ENCODE results near the gene MARCHF9.

Gene MARCHF9

DNA sequence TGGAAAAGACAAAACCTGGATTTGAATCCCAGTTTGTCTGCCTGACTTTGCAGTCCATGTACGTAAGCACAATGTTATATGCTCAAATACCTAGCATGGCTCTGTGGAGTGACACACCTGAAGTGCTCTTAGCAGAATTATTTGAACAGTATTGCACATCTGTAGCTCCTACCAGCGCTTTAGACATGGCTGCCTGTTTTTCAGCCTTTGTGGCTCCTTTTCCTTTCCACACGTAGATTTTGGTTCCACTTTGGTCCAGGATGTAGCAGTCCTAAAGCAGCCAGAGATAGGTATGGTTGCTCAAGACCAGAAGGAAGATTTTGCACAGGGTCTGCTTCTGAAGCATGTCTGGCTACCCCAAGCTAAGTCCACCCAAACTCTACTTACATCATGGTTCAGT is 54.5 kb downstream of the MARCHF9 start:
- Mint-ChIP-seq H3K9me3 (no peaks in the 10 kb centered on the region), H3K27ac (no peak overlapping the region)
- no peak for DNase-seq

More for the DNA sequence above, 54.5 kb downstream of the MARCHF9 start:
- no peaks in the 10 kb centered on the region for H3K4me1 Mint-ChIP-seq
- peaks cover 32% of the 10 kb centered on the region for H3K36me3 Mint-ChIP-seq (ENCODE audit: low read depth)
- H3K4me3 Mint-ChIP-seq = no peak overlapping the region
- TF ChIP-seq, protein P1, sequence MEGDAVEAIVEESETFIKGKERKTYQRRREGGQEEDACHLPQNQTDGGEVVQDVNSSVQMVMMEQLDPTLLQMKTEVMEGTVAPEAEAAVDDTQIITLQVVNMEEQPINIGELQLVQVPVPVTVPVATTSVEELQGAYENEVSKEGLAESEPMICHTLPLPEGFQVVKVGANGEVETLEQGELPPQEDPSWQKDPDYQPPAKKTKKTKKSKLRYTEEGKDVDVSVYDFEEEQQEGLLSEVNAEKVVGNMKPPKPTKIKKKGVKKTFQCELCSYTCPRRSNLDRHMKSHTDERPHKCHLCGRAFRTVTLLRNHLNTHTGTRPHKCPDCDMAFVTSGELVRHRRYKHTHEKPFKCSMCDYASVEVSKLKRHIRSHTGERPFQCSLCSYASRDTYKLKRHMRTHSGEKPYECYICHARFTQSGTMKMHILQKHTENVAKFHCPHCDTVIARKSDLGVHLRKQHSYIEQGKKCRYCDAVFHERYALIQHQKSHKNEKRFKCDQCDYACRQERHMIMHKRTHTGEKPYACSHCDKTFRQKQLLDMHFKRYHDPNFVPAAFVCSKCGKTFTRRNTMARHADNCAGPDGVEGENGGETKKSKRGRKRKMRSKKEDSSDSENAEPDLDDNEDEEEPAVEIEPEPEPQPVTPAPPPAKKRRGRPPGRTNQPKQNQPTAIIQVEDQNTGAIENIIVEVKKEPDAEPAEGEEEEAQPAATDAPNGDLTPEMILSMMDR (IDR thresholded peaks at IDR 0.05) = no peak
- peaks cover 3% of the 10 kb centered on the region for H3K27me3 Mint-ChIP-seq (ENCODE audit: low read depth, poor library complexity)

Data from nephron progenitor cell (in vitro differentiated cells).